ENCODE measurements around the gene WDR7. TPM values are rescaled to one million over a fixed set of nuclear protein-coding genes. Genes with fewer than 3 reads are reported as not detected.

WDR7 gene
- total and polyA plus RNA-seq, 2 experiments from 2014 or later: 5.9 to 19.0 TPM

DNA sequence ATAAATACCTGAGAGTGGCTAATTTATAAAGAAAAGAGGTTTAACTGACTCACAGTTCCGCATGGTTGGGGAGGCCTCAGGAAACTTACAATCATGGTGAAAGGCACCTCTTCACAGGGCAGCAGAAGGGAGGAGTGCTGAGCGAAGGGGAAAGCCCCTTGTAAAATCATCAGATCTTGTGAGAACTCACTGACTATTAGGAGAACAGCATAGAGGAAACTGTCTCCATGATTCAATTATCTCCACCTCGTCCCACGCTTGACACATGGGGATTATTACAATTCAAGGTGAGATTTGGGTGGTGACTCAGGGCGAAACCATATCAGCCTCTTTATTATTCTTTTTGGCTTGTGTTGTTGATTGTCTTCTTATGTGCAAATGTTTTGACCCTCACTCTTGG, 76.2 kb downstream of the WDR7 start:
- no peaks in the 10 kb centered on the region for H3K36me3 ChIP-seq (replicated peaks; ENCODE audit: insufficient read depth, low read depth)
- no peak for DNase-seq (ENCODE audit: low spot score)
- H3K27ac ChIP-seq: no peak overlapping the region
- H3K9me2 ChIP-seq (replicated peaks; ENCODE audit: insufficient read depth): no peaks in the 10 kb centered on the region
- no peaks in the 10 kb centered on the region for H4K20me1 ChIP-seq (ENCODE audit: insufficient read depth, poor library complexity, severe bottlenecking)
- TF ChIP-seq CTCF (IDR thresholded peaks at IDR 0.05; ENCODE audit: poor library complexity) (no peak), EZH2 (IDR thresholded peaks at IDR 0.05; ENCODE audit: borderline replicate concordance) (no peak), EZH2phosphoT487 (IDR thresholded peaks at IDR 0.05; ENCODE audit: low read depth, severe bottlenecking, unreplicated experiment) (no peak)
- H3K4me2 ChIP-seq: no peak overlapping the region
- no peak overlapping the region for H2AFZ ChIP-seq
- H3K9me3 ChIP-seq (ENCODE audit: low read depth): peaks cover 8% of the 10 kb centered on the region
- no peaks in the 10 kb centered on the region for H3K27me3 ChIP-seq
- no peaks in the 10 kb centered on the region for H3K4me1 ChIP-seq (ENCODE audit: insufficient read depth)
- no peak overlapping the region for H3K4me3 ChIP-seq
- no peaks in the 10 kb centered on the region for H3K79me2 ChIP-seq
- 73% methylated on average over 5 of the region's 5 CpGs for WGBS (ENCODE audit: low lambda C conversion rate, missing lambda C conversion rate)

DNA sequence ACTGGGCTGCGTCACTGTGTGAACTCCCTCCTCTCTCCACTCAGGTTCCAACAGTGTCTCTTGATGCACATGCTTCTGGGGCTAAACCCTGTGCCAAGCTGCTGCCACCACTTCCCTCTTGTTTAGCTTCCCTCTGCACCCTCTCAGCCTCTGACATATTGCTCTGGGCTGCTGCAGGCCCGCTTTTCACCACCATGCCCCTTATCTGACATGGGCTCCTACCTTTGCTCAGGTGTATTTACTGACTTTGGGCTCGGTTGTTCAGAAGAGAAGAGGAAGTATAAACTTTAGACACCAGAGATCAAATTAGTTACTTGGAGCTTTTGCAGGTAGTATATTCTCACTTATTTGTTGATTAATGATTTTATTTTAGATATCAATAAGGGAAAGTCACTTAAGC, 77.6 kb downstream of the WDR7 start:
- Histone ChIP-seq H3K9me3 (ENCODE audit: low read depth) (peaks cover 5% of the 10 kb centered on the region), H2AFZ (no peak overlapping the region), H3K79me2 (no peaks in the 10 kb centered on the region), H3K9me2 (replicated peaks; ENCODE audit: insufficient read depth) (no peaks in the 10 kb centered on the region), H3K36me3 (replicated peaks; ENCODE audit: insufficient read depth, low read depth) (no peaks in the 10 kb centered on the region), H3K4me2 (no peak overlapping the region), H3K27ac (no peak overlapping the region), H3K27me3 (no peaks in the 10 kb centered on the region), H3K4me3 (no peak overlapping the region), H3K4me1 (ENCODE audit: insufficient read depth) (no peaks in the 10 kb centered on the region), H4K20me1 (ENCODE audit: insufficient read depth, poor library complexity, severe bottlenecking) (no peaks in the 10 kb centered on the region)
- TF ChIP-seq EZH2 (IDR thresholded peaks at IDR 0.05; ENCODE audit: borderline replicate concordance) (no peak), CTCF (IDR thresholded peaks at IDR 0.05; ENCODE audit: poor library complexity) (no peak), EZH2phosphoT487 (IDR thresholded peaks at IDR 0.05; ENCODE audit: low read depth, severe bottlenecking, unreplicated experiment) (no peak)
- no peak for DNase-seq (ENCODE audit: low spot score)
- WGBS (ENCODE audit: low lambda C conversion rate, missing lambda C conversion rate): 85% methylated on average over 3 of the region's 3 CpGs

GRCh38 chr18:56738184-56738583, 87.0 kb downstream of the WDR7 start:
- 94% methylated on average over 5 of the region's 5 CpGs for WGBS (ENCODE audit: low lambda C conversion rate, missing lambda C conversion rate)
- H3K4me2 ChIP-seq: no peak overlapping the region
- H3K4me1 ChIP-seq (ENCODE audit: insufficient read depth): no peaks in the 10 kb centered on the region
- no peak for TF ChIP-seq CTCF (IDR thresholded peaks at IDR 0.05; ENCODE audit: poor library complexity)
- TF ChIP-seq EZH2 (IDR thresholded peaks at IDR 0.05; ENCODE audit: borderline replicate concordance): no peak
- no peak for TF ChIP-seq EZH2phosphoT487 (IDR thresholded peaks at IDR 0.05; ENCODE audit: low read depth, severe bottlenecking, unreplicated experiment)
- no peaks in the 10 kb centered on the region for H3K36me3 ChIP-seq (replicated peaks; ENCODE audit: insufficient read depth, low read depth)
- H3K9me3 ChIP-seq (ENCODE audit: low read depth): no peaks in the 10 kb centered on the region
- no peaks in the 10 kb centered on the region for H3K9me2 ChIP-seq (replicated peaks; ENCODE audit: insufficient read depth)
- H3K27ac ChIP-seq: no peak overlapping the region
- H4K20me1 ChIP-seq (ENCODE audit: insufficient read depth, poor library complexity, severe bottlenecking): no peaks in the 10 kb centered on the region
- DNase-seq (ENCODE audit: low spot score): no peak
- no peak overlapping the region for H3K4me3 ChIP-seq
- H2AFZ ChIP-seq: no peak overlapping the region
- no peaks in the 10 kb centered on the region for H3K27me3 ChIP-seq
- no peaks in the 10 kb centered on the region for H3K79me2 ChIP-seq

- no peak overlapping the region for H3K4me3 ChIP-seq
- WGBS (ENCODE audit: low lambda C conversion rate, missing lambda C conversion rate): 83% methylated on average over 2 of the region's 2 CpGs
- no peak for DNase-seq (ENCODE audit: low spot score)
- H3K9me3 ChIP-seq (ENCODE audit: low read depth): no peaks in the 10 kb centered on the region
- no peaks in the 10 kb centered on the region for H3K79me2 ChIP-seq
- no peak overlapping the region for H3K27ac ChIP-seq
- H3K9me2 ChIP-seq (replicated peaks; ENCODE audit: insufficient read depth): no peaks in the 10 kb centered on the region
- no peak overlapping the region for H3K4me2 ChIP-seq
- no peak overlapping the region for H2AFZ ChIP-seq
- no peaks in the 10 kb centered on the region for H3K36me3 ChIP-seq (replicated peaks; ENCODE audit: insufficient read depth, low read depth)
- no peaks in the 10 kb centered on the region for H4K20me1 ChIP-seq (ENCODE audit: insufficient read depth, poor library complexity, severe bottlenecking)
- no peaks in the 10 kb centered on the region for H3K27me3 ChIP-seq
- H3K4me1 ChIP-seq (ENCODE audit: insufficient read depth): no peaks in the 10 kb centered on the region
- TF ChIP-seq EZH2 (IDR thresholded peaks at IDR 0.05; ENCODE audit: borderline replicate concordance) (no peak), CTCF (IDR thresholded peaks at IDR 0.05; ENCODE audit: poor library complexity) (no peak), EZH2phosphoT487 (IDR thresholded peaks at IDR 0.05; ENCODE audit: low read depth, severe bottlenecking, unreplicated experiment) (no peak)
Observed at GRCh38 chr18:56739731-56740130, 88.6 kb downstream of the WDR7 start.
